ENCODE data around the gene RCC1. TPM values are rescaled to one million over a fixed set of nuclear protein-coding genes. Genes with fewer than 3 reads are reported as not detected.
"Not testable (repeated sequence)": the region's sequence is repeated elsewhere in the genome, so short reads cannot be mapped to it uniquely, and the experiment has no call there.

Gene RCC1
- total RNA-seq, 1 experiment from 2014 or later = 96.5 TPM

DNA sequence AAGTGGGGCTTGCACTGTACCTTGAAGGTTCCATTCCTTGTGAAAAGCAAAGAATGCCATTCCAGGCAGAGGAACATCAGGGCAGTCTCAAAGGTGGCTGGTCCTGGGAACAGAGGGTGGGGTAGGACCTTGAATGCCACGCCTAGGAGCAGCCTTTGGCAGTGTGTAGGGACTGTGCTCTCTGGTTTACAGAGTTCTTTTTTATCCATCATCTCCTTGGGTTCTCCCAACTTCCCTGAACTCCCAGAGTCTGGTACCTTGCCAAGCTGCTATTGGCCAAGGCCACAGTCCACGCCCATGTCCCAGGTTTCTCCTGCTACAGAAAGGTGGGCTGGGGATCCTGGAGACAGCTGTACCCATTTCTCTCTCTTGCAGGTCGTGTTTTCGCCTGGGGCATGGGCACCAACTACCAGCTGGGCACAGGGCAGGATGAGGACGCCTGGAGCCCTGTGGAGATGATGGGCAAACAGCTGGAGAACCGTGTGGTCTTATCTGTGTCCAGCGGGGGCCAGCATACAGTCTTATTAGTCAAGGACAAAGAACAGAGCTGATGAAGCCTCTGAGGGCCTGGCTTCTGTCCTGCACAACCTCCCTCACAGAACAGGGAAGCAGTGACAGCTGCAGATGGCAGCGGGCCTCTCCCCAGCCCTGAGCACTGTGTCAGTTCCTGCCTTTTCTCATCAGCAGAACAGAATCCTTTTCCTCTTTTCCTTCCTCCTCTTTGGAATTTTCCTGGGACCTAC, 31.8 kb downstream of the RCC1 start:
- Histone ChIP-seq H2AFZ (ENCODE audit: low read length) (no peak overlapping the region), H4K20me1 (ENCODE audit: low read length) (no peaks in the 10 kb centered on the region), H3K9me3 (ENCODE audit: low read length) (no peaks in the 10 kb centered on the region), H3K27ac (ENCODE audit: low read length) (no peak overlapping the region), H3K4me1 (ENCODE audit: insufficient read depth, low read length) (no peaks in the 10 kb centered on the region), H3K36me3 (ENCODE audit: low read depth, low read length) (peaks cover 37% of the 10 kb centered on the region), H3K27me3 (ENCODE audit: low read length) (no peaks in the 10 kb centered on the region), H3K9me2 (replicated peaks; ENCODE audit: low read length) (no peaks in the 10 kb centered on the region), H3F3A (ENCODE audit: low read length, unreplicated experiment) (peaks cover 9% of the 10 kb centered on the region), H3K4me2 (ENCODE audit: low read length) (no peak overlapping the region), H3K9ac (ENCODE audit: low read length) (no peak overlapping the region), H3K4me3 (ENCODE audit: low read length) (no peak overlapping the region), H3K79me2 (ENCODE audit: low read length) (no peaks in the 10 kb centered on the region)
- ChIA-PET CTCF (interaction anchor here (0.5 to 0.6 kb wide), 2 partner anchors 111 to 192 kb away, joined by 3 read pairs; partner anchors contain the start of gene RNU11), POLR2A (ENCODE audit: unreplicated experiment) (no interaction called here)
- ATAC-seq = no peak
- DNase-seq = no peak
- intact Hi-C loops (cut with micrococcal nuclease) = no loop called here
- no peak for TF ChIP-seq EZH2phosphoT487 (IDR thresholded peaks at IDR 0.05; ENCODE audit: borderline replicate concordance, low read length)
- BruUV-seq (replicated peaks) = no TSS peak

DNA sequence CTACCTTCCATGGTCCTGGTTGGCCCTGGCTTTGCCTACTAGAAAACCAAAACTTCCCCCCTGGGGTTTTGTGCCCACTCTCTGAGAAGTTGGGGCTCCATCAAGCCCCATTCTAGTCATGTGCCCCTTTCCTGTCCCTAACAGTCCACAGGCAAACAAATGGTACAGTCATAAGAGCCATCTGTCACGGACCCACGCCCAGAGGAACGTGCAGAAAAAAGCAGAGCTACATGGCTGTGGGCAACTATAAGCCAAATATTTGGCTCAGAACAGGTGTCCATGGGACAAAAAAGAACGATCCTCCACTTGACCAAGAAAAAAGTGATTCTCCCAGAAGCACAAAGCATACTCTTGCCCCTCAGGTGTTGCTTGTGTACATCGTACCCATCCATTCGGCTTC, 32.4 kb downstream of the RCC1 start:
- Histone ChIP-seq H3K4me1 (ENCODE audit: insufficient read depth, low read length) (no peaks in the 10 kb centered on the region), H3K79me2 (ENCODE audit: low read length) (no peaks in the 10 kb centered on the region), H2AFZ (ENCODE audit: low read length) (no peak overlapping the region), H3K27ac (ENCODE audit: low read length) (no peak overlapping the region), H3K4me3 (ENCODE audit: low read length) (no peak overlapping the region), H3K36me3 (ENCODE audit: low read depth, low read length) (peaks cover 37% of the 10 kb centered on the region), H4K20me1 (ENCODE audit: low read length) (no peaks in the 10 kb centered on the region), H3K9ac (ENCODE audit: low read length) (no peak overlapping the region), H3K9me2 (replicated peaks; ENCODE audit: low read length) (no peaks in the 10 kb centered on the region), H3F3A (ENCODE audit: low read length, unreplicated experiment) (peaks cover 9% of the 10 kb centered on the region), H3K9me3 (ENCODE audit: low read length) (no peaks in the 10 kb centered on the region), H3K4me2 (ENCODE audit: low read length) (no peak overlapping the region), H3K27me3 (ENCODE audit: low read length) (no peaks in the 10 kb centered on the region)
- ChIA-PET CTCF (interaction anchor here (0.5 to 0.6 kb wide), 2 partner anchors 110 to 192 kb away, joined by 3 read pairs; partner anchors contain the start of gene RNU11), POLR2A (ENCODE audit: unreplicated experiment) (no interaction called here)
- BruUV-seq (replicated peaks) = TSS peak; percentile 75
- intact Hi-C loops (cut with micrococcal nuclease) = no loop called here
- ATAC-seq (no peak), DNase-seq (no peak)
- TF ChIP-seq EZH2 (IDR thresholded peaks at IDR 0.05; ENCODE audit: low read length, unreplicated experiment) (no peak), EZH2phosphoT487 (IDR thresholded peaks at IDR 0.05; ENCODE audit: borderline replicate concordance, low read length) (no peak)
- TF ChIP-seq, protein P1, sequence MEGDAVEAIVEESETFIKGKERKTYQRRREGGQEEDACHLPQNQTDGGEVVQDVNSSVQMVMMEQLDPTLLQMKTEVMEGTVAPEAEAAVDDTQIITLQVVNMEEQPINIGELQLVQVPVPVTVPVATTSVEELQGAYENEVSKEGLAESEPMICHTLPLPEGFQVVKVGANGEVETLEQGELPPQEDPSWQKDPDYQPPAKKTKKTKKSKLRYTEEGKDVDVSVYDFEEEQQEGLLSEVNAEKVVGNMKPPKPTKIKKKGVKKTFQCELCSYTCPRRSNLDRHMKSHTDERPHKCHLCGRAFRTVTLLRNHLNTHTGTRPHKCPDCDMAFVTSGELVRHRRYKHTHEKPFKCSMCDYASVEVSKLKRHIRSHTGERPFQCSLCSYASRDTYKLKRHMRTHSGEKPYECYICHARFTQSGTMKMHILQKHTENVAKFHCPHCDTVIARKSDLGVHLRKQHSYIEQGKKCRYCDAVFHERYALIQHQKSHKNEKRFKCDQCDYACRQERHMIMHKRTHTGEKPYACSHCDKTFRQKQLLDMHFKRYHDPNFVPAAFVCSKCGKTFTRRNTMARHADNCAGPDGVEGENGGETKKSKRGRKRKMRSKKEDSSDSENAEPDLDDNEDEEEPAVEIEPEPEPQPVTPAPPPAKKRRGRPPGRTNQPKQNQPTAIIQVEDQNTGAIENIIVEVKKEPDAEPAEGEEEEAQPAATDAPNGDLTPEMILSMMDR (conservative IDR thresholded peaks at IDR 0.05; ENCODE audit: low read depth, low read length) = no peak

DNA sequence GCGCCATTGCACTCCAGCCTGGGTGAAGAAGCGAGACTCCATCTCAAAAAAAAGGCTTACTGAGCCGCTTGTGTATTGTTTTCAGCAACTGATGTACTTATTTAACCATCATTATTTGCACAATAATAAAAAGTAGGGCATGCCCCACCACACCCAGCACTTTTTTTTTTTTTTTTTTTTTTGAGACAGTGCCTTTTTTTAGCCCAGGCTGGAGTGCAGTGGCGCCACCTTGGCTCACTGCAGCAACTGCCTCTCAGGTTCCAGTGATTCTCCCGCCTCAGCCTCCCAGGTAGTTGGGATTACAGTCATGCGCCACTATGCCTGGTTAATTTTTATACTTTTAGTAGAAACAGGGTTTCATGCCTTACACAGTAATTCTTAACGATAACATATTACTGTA, 34.8 kb downstream of the RCC1 start:
- Histone ChIP-seq H3K9me3 (ENCODE audit: low read length) (no peaks in the 10 kb centered on the region), H3K4me3 (ENCODE audit: low read length) (no peak overlapping the region), H3K9me2 (replicated peaks; ENCODE audit: low read length) (no peaks in the 10 kb centered on the region), H3K79me2 (ENCODE audit: low read length) (no peaks in the 10 kb centered on the region), H2AFZ (ENCODE audit: low read length) (no peak overlapping the region), H3K36me3 (ENCODE audit: low read depth, low read length) (peaks cover 23% of the 10 kb centered on the region), H3K27ac (ENCODE audit: low read length) (no peak overlapping the region), H3K9ac (ENCODE audit: low read length) (no peak overlapping the region), H3F3A (ENCODE audit: low read length, unreplicated experiment) (peaks cover 9% of the 10 kb centered on the region), H3K27me3 (ENCODE audit: low read length) (no peaks in the 10 kb centered on the region), H4K20me1 (ENCODE audit: low read length) (no peaks in the 10 kb centered on the region), H3K4me2 (ENCODE audit: low read length) (no peak overlapping the region), H3K4me1 (ENCODE audit: insufficient read depth, low read length) (no peaks in the 10 kb centered on the region)
- no peak for TF ChIP-seq EZH2 (IDR thresholded peaks at IDR 0.05; ENCODE audit: low read length, unreplicated experiment)
- TF ChIP-seq, protein P1 (conservative IDR thresholded peaks at IDR 0.05; ENCODE audit: low read depth, low read length) = peak; percentile 59
- no TSS peak for BruUV-seq (replicated peaks)
- ChIA-PET CTCF (no interaction called here), POLR2A (ENCODE audit: unreplicated experiment) (no interaction called here)
- intact Hi-C loops (cut with micrococcal nuclease) = no loop called here
- peak; percentile 56 for ATAC-seq
- peak; percentile 46 for DNase-seq

DNA sequence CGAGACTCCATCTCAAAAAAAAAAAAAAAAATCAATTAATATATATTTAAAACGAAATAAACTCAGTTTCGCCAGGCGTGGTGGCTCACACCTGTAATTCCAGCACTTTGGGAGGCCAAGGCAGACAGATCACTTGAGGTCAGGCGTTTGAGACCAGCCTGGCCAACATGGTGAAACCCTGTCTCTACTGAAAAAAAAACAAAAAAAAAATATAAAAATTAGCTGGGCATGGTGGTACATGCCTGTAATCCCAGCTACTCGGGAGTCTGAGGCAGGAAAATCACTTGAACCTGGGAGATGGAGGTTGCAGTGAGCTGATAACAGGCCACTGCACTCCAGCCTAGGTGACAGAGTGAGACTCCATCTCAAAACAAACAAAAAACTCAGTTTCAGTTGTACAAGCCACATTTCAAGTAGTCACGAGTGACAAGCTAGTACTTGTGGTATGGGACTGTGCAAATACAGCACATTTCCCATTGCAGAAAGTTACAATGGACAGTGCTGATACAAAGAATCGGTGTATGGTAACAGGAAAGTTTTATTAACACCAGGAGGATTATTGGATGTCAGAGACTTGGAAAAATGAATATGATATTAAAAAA, 35.7 kb downstream of the RCC1 start:
- BruUV-seq (replicated peaks) = not testable (repeated sequence)

More for the DNA sequence above, 35.7 kb downstream of the RCC1 start:
- ATAC-seq; DNase-seq; H2AFZ ChIP-seq (ENCODE audit: low read length); H3K4me3 ChIP-seq (ENCODE audit: low read length); H3K79me2 ChIP-seq (ENCODE audit: low read length); H3K27ac ChIP-seq (ENCODE audit: low read length); H3K4me2 ChIP-seq (ENCODE audit: low read length); H3K9me3 ChIP-seq (ENCODE audit: low read length); H3K9ac ChIP-seq (ENCODE audit: low read length); H4K20me1 ChIP-seq (ENCODE audit: low read length); H3K4me1 ChIP-seq (ENCODE audit: insufficient read depth, low read length); H3F3A ChIP-seq (ENCODE audit: low read length, unreplicated experiment); H3K27me3 ChIP-seq (ENCODE audit: low read length); H3K9me2 ChIP-seq (replicated peaks; ENCODE audit: low read length); CTCF ChIA-PET; intact Hi-C loops (cut with micrococcal nuclease): not testable (repeated sequence)
- POLR2A ChIA-PET (ENCODE audit: unreplicated experiment) = interaction anchor here (0.6 kb wide), 1 partner anchor 25 kb away, joined by 7 read pairs; no protein-coding TSS in a partner anchor
- peaks cover 14% of the 10 kb centered on the region for H3K36me3 ChIP-seq (ENCODE audit: low read depth, low read length)
